Activated CD8-positive, alpha-beta T cell treated with anti-CD3 and anti-CD28 coated beads for 36 hours (primary cell): ENCODE data around the gene ZC3H15. TPM values are rescaled to one million over a fixed set of nuclear protein-coding genes. Genes with fewer than 3 reads are reported as not detected.
"Not testable (repeated sequence)": the region's sequence is repeated elsewhere in the genome, so short reads cannot be mapped to it uniquely, and the experiment has no call there.

Source experiments
- ATAC-seq: fragments of 200-7000 bp; cut with Tn5 transposase; one replicate; pipeline ENCODE4 v1.10.0; 2021; ENCODE audit warnings: mild to moderate bottlenecking, moderate library complexity
- CTCF ChIA-PET: fragments of 350-600 bp; sonication (Branson Sonifier 250); formaldehyde crosslinking; loops from one replicate; lab custom pipeline; 2021; ENCODE audit warnings: antibody characterized with exemption; lab: Charles Lee
- POLR2A ChIA-PET: fragments of 350-600 bp; sonication (Branson Sonifier 250); formaldehyde crosslinking; loops from one replicate; lab custom pipeline; 2021; ENCODE audit warnings: antibody characterized with exemption; lab: Charles Lee
- DNase-seq: peaks from one replicate; pipeline ENCODE4 v3.0.0-alpha.2; 2020
- H3K27ac Mint-ChIP-seq: one replicate; pipeline ENCODE4 v1.8.0; 2021; ENCODE audit warnings: mild to moderate bottlenecking, mixed read lengths
- H3K27me3 Mint-ChIP-seq: one replicate; pipeline ENCODE4 v1.8.0; 2021; ENCODE audit warnings: mixed read lengths
- H3K36me3 Mint-ChIP-seq: one replicate; pipeline ENCODE4 v1.8.0; 2021; ENCODE audit warnings: low read depth, mixed read lengths
- H3K4me1 Mint-ChIP-seq: one replicate; pipeline ENCODE4 v1.8.0; 2021; ENCODE audit warnings: low read depth, mixed read lengths
- H3K4me3 Mint-ChIP-seq: one replicate; pipeline ENCODE4 v1.8.0; 2021; ENCODE audit warnings: mild to moderate bottlenecking, moderate library complexity, mixed read lengths
- H3K9me3 Mint-ChIP-seq: one replicate; pipeline ENCODE4 v1.8.0; 2021; ENCODE audit warnings: mixed read lengths
- intact Hi-C: fragments of 100-400 bp; cut with micrococcal nuclease; formaldehyde crosslinking; loops from one replicate; pipeline ENCODE4 v1.10.0; 2022
- total RNA-seq, 2 experiments: library from RNA; stranded (reverse); gene quantifications; one replicate each; pipeline ENCODE4 v1.2.3, GENCODE V29; 2021
- TF ChIP-seq, protein P1 (sequence below): fragments of 200-600 bp; IDR thresholded peaks from one replicate; pipeline ENCODE4 v1.8.0; 2022; ENCODE audit warnings: antibody characterized with exemption, mild to moderate bottlenecking

ZC3H15 gene
- total RNA-seq, 2 experiments from 2014 or later: 101 to 106 TPM

DNA sequence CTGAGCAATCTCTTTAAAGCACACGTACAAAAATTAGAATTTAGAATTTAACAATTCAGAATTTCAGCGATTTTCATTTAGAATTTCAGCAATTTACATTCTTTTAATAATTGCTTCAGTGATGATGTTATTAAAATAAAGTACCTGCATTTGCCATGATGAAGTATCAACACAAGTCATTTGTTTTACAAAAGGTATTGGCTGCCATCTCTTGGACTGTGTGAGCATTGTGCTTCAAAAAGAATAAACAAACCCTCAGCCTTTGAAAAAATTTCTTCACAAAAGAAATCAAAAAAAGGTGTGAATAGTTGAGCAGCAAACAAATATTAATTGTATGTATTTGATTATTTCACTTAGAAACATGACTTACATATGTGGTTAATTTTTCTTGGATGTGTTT is 27.1 kb upstream of the ZC3H15 start:
- intact Hi-C loops: no loop called here
- CTCF ChIA-PET: no interaction called here
- no peaks in the 10 kb centered on the region for H3K9me3 Mint-ChIP-seq
- TF ChIP-seq, protein P1, sequence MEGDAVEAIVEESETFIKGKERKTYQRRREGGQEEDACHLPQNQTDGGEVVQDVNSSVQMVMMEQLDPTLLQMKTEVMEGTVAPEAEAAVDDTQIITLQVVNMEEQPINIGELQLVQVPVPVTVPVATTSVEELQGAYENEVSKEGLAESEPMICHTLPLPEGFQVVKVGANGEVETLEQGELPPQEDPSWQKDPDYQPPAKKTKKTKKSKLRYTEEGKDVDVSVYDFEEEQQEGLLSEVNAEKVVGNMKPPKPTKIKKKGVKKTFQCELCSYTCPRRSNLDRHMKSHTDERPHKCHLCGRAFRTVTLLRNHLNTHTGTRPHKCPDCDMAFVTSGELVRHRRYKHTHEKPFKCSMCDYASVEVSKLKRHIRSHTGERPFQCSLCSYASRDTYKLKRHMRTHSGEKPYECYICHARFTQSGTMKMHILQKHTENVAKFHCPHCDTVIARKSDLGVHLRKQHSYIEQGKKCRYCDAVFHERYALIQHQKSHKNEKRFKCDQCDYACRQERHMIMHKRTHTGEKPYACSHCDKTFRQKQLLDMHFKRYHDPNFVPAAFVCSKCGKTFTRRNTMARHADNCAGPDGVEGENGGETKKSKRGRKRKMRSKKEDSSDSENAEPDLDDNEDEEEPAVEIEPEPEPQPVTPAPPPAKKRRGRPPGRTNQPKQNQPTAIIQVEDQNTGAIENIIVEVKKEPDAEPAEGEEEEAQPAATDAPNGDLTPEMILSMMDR: no peak
- POLR2A ChIA-PET: no interaction called here
- H3K4me3 Mint-ChIP-seq: no peak overlapping the region
- no peak for DNase-seq
- peaks cover 5% of the 10 kb centered on the region for H3K4me1 Mint-ChIP-seq
- H3K27me3 Mint-ChIP-seq: no peaks in the 10 kb centered on the region
- no peak for ATAC-seq
- peaks cover 5% of the 10 kb centered on the region for H3K36me3 Mint-ChIP-seq
- H3K27ac Mint-ChIP-seq: no peak overlapping the region

DNA sequence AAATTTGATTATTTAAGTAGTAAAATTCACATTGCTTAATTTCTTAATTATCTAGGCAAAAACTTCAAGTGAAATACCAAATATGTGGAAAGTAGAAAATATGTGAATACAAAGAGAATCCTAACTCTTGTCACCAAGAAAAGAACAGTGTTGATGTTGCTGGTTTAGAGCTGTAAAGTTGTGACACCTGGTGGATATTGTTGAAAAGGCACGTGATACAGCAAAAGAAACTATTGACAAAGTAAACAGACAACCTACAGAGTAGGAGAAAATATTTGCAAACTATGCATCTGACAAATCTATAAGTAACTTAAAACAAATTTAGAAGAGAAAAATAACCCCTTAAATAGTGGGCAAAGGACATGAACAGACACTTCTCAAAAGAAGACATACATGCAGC is 25.6 kb upstream of the ZC3H15 start:
- intact Hi-C loops: no loop called here
- CTCF ChIA-PET: interaction anchor here (0.9 to 1.0 kb wide), 2 partner anchors 18 to 182 kb away, joined by 3 read pairs; no protein-coding TSS in a partner anchor
- Mint-ChIP-seq H3K27me3 (no peaks in the 10 kb centered on the region), H3K4me3 (no peak overlapping the region), H3K4me1 (peaks cover 5% of the 10 kb centered on the region), H3K36me3 (peaks cover 1% of the 10 kb centered on the region), H3K9me3 (no peaks in the 10 kb centered on the region), H3K27ac (no peak overlapping the region)
- POLR2A ChIA-PET: no interaction called here
- no peak for ATAC-seq
- no peak for DNase-seq
- TF ChIP-seq, protein P1: peak; percentile 23

DNA sequence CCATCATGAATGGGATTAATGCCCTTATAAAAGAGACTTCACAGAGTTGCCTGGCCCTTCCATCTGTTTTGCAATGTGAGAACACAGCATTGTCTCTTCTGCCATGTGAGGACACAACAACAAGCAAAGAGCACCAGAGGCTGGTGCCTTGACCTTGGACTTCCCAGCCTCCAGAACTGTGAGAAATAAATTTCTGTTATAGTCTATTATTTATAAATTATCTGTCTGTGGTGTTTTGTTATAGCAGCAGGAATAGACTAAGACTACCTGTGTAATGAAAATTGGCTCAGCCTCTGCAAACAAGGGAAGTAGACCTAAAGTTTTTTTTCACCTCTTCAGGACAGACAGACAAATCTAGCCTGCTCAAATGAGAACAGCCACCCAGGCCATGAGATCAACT is 19.3 kb upstream of the ZC3H15 start:
- no peaks in the 10 kb centered on the region for H3K27me3 Mint-ChIP-seq
- intact Hi-C loops: no loop called here
- ATAC-seq: no peak
- H3K27ac Mint-ChIP-seq: no peak overlapping the region
- POLR2A ChIA-PET: interaction anchor here (0.9 kb wide), 1 partner anchor 13 kb away, joined by 3 read pairs; no protein-coding TSS in a partner anchor
- CTCF ChIA-PET: interaction anchor here (1.3 kb wide), 1 partner anchor 37 kb away, joined by 3 read pairs; no protein-coding TSS in a partner anchor
- peaks cover 11% of the 10 kb centered on the region for H3K36me3 Mint-ChIP-seq
- DNase-seq: no peak
- TF ChIP-seq, protein P1: no peak
- no peak overlapping the region for H3K4me3 Mint-ChIP-seq
- H3K9me3 Mint-ChIP-seq: peaks cover 8% of the 10 kb centered on the region
- peaks cover 5% of the 10 kb centered on the region for H3K4me1 Mint-ChIP-seq

DNA sequence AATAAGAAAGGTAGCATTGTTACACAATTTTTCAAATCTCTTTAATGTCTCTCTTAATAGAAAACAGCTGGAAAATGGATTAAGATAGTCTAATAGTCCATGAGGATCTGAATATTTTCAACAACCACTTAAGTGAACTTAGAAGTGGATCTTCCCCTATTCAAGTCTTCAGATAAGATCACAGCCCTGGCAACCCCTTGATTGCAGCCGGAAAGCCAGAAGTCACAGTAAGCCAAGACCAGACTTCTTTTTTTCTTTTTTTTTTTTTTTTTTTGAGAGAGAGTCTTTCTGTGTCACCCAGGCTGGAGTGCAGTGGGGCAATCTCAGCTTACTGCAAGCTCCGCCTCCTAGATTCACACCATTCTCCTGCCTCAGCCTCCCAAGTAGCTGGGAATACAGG is 18.6 kb upstream of the ZC3H15 start:
- Mint-ChIP-seq H3K4me3 (no peak overlapping the region), H3K27ac (no peak overlapping the region), H3K9me3 (peaks cover 13% of the 10 kb centered on the region), H3K27me3 (no peaks in the 10 kb centered on the region), H3K36me3 (peaks cover 16% of the 10 kb centered on the region), H3K4me1 (peaks cover 5% of the 10 kb centered on the region)
- TF ChIP-seq, protein P1: no peak
- no peak for DNase-seq
- intact Hi-C loops: no loop called here
- POLR2A ChIA-PET: interaction anchor here (0.9 kb wide), 1 partner anchor 13 kb away, joined by 3 read pairs; no protein-coding TSS in a partner anchor
- no peak for ATAC-seq
- CTCF ChIA-PET: no interaction called here

DNA sequence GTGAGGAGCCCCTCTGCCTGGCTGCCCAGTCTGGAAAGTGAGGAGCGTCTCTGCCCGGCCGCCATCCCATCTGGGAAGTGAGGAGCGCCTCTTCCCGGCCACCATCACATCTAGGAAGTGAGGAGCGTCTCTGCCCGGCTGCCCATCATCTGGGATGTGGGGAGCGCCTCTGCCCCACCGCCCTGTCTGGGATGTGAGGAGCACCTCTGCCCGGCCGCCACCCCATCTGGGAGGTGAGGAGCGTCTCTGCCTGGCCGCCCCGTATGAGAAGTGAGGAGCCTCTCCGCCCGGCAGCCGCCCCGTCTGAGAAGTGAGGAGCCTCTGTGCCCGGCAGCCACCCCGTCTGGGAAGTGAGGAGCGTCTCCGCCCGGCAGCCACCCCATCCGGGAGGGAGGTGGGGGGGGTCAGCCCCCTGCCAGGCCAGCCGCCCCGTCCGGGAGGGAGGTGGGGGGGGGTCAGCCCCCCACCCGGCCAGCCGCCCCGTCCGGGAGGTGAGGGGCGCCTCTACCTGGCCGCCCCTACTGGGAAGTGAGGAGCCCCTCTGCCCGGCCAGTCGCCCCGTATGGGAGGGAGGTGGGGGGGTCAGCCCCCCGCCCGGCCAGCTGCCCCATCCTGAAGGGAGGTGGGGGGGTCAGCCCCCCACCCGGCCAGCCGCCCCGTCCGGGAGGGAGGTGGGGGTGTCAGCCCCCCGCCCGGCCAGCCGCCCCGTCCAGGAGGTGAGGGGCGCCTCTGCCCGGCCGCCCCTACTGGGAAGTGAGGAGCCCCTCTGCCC is 13.2 kb upstream of the ZC3H15 start:
- Mint-ChIP-seq H3K36me3 (peaks cover 15% of the 10 kb centered on the region), H3K9me3 (peaks cover 14% of the 10 kb centered on the region)
- DNase-seq, intact Hi-C loops, ATAC-seq, H3K27me3 Mint-ChIP-seq, CTCF ChIA-PET, H3K4me1 Mint-ChIP-seq, H3K27ac Mint-ChIP-seq, H3K4me3 Mint-ChIP-seq, POLR2A ChIA-PET: not testable (repeated sequence)

DNA sequence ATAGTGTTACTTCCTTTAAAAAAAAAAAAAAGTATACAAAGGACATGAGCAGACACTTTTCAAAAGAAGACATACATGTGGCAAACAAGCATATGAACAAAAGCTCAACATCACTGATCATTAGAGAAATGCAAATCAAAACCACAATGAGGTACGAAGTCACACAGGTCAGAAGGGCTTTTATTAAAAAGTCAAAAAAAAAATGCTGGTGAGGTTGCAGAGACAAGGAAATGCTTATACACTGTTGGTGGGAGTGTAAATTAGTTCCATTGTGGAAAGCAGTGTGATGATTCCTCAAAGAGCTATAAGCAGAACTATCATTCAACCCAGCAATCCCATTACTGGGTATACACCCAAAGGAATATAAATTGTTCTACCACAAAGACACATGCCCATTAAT is 11.8 kb upstream of the ZC3H15 start:
- H3K27me3 Mint-ChIP-seq, H3K27ac Mint-ChIP-seq, H3K4me1 Mint-ChIP-seq, intact Hi-C loops, ATAC-seq, CTCF ChIA-PET, H3K4me3 Mint-ChIP-seq, DNase-seq: not testable (repeated sequence)
- Mint-ChIP-seq H3K36me3 (peaks cover 15% of the 10 kb centered on the region), H3K9me3 (peaks cover 14% of the 10 kb centered on the region)
- POLR2A ChIA-PET: interaction anchor here (0.6 kb wide), 1 partner anchor 11 kb away, joined by 3 read pairs; no protein-coding TSS in a partner anchor
